T-helper 2 cell treated with Interferon-gamma antibody and Interleukin-4, amounts not matched to agents 100 ng/mL and 5 ng/mL, for 36 hours (primary cell): ENCODE results near the gene ABCC5. TPM values are rescaled to one million over a fixed set of nuclear protein-coding genes. Genes with fewer than 3 reads are reported as not detected.

ENCODE experiments used
- intact Hi-C: fragments of 100-400 bp; cut with micrococcal nuclease; formaldehyde crosslinking; loops from one replicate; pipeline ENCODE4 v1.15.1; 2023
- total RNA-seq: library from RNA; stranded (reverse); gene quantifications from 2 replicates; pipeline ENCODE4 v1.2.3, GENCODE V29; 2022

Gene ABCC5
- total RNA-seq, 1 donor from 2014 or later, result 19.1 TPM

DNA sequence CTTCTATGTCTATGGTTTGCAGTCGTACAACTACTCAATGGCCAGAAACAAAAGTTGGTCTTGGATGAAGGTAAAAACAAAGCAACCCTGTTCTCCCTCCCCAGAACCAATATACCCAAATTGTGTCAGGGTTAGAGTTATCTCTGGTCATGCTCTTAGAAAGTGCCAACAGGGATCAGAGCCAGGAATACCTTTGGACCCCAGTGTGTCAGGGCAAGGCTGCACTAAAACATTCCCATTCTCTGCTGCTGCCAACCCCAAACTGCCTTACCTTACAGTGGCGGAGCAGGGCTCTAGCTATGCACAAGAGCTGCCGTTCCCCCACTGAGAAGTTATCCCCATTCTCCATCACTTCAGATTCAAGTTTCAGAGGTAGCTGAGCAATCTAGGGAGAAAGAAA, 90.6 kb downstream of the ABCC5 start:
- intact Hi-C loops, result no loop called here

DNA sequence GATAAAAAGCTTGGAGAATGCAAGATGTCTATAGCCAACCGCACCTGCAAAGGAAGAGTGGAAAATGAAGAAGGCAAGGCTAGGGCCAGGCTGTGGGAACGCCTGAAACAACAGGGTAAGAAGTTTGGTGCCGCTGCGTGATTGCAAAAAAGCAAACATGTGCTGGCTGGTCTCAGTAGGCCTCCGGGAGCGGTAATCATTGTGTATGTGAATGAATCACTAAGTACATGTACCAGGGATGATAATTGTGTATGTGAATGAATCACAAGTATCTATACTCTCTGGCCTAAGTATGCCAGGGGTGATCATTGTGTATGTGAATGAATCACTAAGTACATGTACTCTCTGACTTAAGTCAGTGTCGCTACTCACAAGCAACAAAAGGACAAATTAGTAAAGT, 92.7 kb downstream of the ABCC5 start:
- intact Hi-C loops, result no loop called here

DNA sequence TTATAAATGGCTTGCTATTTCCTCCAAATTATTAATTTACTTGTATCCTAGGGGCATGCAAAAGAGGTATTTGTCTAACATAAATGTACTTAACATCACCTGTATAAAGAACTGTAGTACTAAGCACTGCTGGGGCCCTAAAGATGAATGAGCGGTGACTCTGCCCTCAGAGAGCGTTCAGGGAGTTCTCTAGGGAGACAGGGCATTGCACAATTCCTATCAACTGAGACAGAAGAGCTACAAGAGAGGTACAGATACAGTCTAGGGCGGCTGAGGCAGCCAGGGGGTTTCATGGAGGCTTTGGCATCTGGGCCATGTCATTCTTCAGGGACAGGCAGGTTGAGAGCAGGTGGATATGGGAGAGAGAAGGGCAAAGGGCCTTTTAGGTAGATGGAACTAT, 93.1 kb downstream of the ABCC5 start:
- intact Hi-C loops, result no loop called here

DNA sequence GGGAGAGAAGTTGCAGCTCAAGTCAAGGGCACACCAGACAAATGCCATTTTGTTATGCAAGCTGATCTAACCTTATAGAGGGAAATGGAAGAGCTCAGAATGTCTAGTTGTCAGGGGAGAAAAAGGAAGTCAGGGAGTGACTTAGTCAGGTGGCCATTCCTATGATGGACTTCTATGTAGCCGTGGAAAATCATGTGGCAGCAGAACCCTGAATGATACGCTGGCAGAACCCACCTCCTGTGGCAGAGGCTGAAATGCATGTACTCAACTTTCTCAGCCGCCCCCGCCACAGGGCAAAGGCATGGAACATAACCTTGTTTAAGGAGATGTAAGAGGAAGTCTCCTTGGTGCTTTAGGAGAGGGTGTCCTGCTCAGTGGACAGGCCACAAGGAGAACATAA, 95.3 kb downstream of the ABCC5 start:
- intact Hi-C loops, result no loop called here

DNA sequence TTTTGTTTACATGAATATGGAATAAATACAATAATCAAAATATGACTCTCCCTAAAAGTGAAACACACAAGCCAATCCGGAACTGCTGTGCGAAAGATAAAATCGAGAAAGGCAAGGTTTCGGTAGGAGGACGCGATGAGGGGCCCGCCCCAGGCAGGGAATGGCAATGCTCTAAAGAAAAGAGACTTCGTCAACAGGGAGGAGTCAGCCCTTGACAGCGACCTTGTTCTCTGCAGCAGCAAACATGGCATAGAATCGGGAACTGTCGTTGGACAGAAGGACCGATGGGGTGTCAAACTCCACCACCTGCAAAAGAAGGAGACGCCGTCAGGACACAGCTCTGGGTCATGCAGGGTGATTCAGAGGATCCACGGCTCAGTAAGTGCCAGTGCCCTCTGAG, 96.6 kb downstream of the ABCC5 start:
- intact Hi-C loops, result no loop called here

DNA sequence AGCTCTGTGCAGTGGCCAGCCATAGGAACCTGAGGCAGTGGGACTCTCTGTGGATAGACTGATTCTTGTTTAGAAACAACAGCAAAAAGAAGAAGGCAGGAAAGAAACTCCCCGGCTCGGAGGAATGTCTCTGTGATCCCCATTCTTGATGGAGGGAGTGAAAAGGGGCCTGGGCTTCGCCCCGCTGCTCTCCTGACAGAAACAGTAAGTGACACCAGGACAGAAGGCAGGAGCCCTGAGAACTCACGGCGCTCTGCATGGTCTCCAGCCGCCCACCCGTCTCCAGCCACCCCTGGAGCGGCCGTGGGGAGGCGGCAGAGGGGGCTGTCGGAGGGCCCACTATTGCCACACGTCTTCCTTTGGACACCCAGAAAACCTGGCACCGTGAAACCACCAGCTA, 97.3 kb downstream of the ABCC5 start:
- intact Hi-C loops, result no loop called here

DNA sequence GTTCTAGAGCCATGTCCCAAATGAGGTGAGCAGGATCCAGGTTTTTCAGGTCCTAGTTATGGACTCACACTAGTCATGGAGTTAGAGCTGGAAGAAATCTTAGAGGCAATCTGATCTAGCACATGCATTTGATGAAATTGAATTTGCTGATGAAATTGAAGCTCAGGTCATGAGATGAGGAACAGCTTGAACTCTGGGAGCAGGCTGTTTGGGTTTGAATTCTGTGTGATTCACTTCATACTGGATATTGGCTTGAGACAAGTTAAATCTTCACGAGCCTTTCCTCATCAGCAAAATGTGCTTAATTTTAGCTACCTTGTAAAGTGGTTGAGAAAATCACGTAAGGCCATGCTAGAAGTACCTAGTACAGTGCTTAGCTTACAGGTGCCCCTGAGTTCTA, 99.5 kb downstream of the ABCC5 start:
- intact Hi-C loops, result no loop called here

DNA sequence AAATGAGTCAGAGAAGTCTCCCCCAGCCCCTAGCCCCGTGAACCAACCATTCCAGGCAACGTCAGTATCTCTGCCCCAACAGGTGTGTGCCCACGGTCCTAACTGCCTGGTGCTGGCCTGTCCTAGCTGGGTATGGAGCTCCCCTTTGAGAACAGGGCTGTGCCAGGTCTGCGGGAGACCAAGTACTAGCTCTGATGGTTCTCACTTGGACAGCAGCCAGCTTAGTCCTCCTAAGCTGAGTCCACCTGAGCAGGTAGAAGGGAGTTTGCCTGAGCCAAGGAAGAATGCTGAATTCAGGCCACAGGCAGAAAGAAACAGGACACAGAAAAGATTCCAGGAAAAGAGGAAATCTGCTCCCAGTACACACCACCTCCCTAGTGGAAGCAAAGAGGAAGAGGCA, 99.9 kb downstream of the ABCC5 start:
- intact Hi-C loops, result no loop called here

DNA sequence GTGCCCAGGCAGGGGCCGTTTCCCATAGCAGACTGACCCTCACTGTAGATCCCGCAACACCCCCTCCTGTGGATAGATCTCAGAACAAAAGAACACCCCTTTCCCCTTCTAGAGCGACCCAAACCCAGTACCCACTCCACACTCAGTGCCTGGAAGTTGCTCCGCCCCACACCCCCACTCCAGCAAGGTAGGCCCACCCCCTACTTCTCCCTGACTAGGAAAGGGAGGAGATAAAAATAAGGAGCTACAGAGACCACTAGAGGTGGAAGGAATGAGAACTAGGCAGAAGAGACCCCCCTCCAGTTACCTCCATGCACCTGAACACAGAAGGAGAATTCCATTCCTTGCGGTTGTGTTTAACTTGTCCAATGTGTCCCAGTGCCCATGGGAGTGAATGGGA, 102.8 kb downstream of the ABCC5 start:
- intact Hi-C loops, result no loop called here

DNA sequence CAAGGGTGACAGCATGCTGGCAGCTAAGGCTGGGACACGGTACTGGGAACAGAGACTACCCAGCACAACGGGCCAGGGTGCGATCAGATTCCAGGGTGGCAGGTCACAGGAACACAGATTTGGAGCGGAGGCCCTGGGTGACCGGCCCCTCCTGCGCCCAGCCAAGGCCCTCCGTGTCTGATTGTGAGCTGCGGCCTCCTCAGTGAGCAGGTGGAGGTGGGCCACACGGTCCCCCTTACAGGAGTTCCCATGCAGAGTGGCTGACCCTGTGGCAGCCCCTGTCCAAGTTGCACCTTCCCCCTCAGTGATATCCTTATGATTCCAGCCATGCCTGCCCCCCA, 104.1 kb downstream of the ABCC5 start:
- intact Hi-C loops, result no loop called here

DNA sequence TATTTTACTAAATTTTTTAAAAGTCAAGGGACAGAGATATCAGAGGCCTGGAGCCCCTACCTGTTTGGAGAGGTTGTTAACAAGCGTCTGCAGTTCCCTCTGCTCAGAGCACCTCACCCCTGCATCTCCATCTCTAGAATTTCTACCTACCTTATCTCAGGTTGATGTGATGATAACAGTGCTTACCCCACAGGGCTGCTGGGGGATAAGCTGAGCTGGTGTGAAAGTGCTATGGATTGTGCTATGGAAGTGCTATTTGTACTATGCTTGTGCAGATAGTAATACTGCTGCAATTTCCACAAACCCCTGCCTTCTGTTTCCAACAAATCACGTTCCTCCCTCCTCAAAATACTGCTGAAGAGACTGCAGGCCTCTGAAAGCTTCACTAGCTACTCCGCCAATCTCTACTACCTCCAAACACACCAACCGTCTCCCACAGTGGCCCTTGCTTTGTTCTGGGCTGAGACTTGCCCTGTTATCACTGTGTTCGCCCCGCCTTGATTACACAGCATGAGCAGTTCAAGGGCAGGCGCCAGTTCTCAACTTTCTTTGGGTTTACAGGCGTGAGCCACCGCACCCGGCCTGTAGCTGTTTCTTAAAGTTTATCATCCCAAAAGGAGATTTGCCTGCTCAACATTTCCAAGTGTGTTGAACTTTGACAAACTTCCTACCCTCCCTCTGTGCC, 104.6 kb downstream of the ABCC5 start:
- intact Hi-C loops, result no loop called here

DNA sequence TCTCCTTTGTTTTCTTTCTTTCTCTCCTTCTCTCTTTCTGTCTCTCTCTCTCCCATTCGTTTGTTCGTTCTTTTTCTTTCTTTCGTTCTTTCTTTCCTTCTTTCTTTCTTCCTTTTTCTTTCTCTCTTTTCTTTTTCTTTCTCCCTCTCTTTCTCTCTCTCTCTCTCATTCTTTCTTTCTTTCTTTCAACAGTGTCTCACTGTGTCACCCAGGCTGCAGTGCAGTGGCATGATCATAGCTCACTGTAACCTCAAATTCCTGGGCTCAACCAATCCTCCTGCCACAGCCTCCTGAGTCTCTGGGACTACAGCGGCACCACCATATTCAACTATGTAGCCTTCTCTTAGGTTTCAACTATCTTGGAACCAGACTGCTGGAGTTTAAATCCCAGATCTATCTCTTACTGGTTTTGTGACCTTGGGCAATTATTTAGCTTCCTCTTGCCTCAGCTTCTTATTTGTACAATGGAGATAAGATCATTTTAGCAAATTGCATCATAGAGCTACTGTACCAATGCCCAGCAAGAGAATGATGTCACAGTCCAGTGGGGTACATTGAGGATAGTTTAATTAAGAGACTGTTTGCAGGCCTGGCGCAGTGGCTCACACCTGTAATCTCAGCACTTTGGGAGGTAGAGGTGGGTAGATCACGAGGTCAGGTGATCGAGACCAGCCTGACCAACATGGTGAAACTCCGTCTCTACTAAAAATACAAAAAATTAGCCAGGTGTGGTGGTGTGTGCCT, 105.7 kb downstream of the ABCC5 start:
- intact Hi-C loops, result no loop called here

DNA sequence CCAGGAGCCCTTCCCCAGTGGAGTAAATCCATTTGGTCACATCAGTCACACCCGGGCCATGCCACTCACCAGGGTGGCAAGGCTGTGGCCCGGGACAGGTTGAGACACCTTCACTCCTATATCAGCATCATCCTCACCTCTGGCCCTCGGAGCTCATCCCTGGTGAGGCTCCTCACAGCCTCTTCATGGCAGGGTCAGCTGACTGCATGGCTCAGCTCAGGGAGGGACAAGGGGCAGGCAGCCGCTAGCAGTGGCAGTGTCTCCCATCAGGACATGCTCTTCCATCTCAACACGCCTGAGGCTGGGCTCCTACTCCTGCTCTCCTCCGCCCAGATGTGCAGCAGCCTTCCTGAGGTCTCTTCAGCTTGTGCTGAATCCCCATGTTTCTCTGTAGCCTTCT, 106.6 kb downstream of the ABCC5 start:
- intact Hi-C loops, result no loop called here

DNA sequence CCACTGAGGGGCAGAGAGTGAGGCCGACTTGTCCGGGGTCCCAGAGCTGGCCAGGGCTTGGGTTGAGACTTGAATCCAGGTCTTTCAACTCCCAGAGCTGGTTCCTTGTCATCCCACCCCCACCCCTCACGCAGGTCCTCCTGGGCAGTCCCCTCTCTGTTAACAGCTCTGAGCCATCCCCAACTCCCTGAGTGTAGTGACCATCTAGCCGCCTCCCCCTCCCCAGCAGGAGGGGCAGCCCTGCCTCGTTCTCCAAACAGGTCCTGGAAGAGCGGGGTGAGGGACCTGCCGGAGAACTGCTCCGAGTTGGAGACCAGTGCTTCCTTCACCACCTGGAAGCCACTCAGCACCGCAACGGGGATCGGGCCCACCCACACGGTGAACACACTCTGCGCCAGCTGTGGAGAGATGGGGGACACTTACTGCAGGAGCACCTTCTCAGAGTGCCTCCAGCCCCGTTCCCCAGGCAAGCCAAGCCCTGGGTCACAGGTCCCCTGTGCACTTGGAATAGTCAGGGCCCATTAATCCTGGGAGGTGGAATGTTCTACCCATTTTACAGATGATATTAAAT, 108.6 kb downstream of the ABCC5 start:
- intact Hi-C loops, result no loop called here

DNA sequence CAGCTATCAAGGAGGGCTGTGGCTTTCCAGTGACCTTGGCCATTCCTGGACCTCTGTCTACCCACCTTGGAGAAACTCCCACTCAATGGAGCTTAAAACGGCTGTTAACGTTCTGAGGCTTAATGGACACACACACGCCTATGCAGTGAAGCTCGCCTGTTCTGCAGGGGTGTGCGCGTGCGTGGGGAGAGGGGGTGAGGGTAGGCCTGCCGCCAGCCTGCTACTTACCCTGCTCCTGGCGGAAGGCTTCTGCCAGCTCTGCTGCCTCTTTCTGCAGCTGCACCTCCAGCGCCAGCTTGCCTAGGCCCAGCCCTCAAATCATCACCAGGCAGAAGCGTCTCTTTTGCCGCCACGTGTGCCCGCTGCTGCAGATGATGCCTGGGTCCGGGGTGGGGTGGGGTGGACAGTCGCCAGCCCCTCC, 109.8 kb downstream of the ABCC5 start:
- intact Hi-C loops, result no loop called here

DNA sequence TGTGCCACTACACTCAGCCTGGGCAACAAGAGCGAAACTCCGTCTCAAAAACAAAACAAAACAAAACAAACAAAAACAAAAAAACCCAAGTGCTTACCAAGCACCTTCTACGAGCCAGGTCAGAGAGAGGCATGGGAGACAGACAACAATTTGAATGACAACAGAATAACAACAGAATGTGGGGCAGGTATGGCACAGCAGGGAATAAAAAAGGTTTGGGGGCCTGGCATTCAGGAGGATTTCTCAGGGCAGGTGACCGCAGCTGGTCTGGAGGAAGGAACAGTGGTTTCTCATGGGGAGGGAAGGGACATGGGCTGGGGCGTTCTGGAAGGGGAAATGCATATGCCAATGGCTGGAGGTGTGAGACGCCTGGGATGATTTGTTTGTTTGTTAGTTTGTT, 110.5 kb downstream of the ABCC5 start:
- intact Hi-C loops, result no loop called here

DNA sequence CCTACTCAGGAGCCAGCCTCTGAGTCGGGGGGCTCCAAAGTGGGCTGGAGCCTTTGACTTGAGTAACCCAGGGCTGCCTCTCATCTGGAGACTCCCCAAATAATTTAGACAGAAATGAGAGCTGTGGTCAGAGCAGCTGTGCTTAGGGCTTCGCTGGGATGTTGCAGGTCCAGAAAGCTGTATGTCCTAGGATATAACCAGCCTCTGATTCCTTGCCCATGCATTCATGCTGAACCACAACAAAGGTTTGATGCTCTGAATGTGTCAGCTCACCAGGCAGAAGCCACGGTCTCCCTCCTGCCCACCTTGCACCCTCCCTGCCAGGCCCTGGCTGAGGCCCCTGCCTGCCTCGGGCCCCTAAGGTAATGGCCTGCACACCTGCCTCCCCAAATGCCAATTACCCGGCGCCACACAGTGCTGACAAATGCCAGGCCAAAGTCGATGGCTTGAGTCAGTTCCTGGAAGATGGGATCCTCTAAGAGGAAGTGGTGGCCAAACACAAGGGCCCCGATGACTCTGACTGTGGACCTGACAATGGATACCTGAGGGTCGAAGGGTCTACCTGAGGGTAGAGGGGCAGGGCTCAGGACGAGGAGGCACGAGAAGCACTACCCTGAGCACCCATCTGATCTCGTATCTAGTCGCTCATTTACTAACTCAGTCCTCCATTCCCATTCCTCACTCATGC, 111.3 kb downstream of the ABCC5 start:
- intact Hi-C loops, result no loop called here

DNA sequence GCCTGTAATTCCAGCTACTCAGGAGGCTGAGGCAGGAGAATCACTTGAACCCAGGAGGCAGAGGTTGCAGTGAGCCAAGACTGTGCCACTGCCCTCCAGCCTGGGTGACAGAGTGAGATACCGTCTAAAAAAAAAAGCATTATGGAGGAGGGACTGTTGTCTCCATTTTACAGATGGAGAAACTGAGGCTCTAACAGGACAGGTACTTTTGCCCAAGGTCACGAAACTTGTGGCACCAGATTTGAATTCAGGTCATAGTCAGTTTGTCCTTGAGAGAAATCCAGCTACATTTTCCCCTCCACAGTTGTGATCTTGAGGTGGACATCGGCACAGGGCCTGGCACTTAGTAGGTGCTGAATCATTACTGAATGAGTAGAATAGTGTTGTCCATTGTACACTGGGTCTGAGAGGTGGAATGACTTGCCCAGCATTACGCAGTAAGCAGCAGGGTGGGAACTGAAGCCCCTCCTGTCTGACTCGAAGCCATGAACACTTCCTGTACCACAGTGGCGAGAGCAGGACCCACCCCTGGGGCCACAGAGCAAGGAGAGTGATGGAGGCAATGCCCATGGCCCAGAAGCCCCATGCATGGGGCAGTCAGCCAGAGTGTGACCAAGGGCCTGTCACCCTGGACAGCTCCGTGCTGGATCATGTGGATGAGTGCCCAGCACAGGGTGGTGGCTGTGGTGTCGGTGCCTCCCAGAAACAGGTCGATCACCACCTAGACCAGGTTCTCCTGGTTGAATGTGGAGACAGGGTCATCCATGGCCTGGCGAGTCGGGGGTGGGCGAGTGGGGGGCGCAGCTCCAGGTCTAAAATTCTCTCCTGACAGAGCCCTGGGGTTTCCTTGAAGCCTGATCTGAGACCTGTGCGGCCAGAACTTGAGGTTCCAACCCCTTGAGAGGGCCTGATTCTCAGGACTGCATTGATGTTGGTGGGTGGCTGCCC, 112.6 kb downstream of the ABCC5 start:
- intact Hi-C loops, result no loop called here

DNA sequence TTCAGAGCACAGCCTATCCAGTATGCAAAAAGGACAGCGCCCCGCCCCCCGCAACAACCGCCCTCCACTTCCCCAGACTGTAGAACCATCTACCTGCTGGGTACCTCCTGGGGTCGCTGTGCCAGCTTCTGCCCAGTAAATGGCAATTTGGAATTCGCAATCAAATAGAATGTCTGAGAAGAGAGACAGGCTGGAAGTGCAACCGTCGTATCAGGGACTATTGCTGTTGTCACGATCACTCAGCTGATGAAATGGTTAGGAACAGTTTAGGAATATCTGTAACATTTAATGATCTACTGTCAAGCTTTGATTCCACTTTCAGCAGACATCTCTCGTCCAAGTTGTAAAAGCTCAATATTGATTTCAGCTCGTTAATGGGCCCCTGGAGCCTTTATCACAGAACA, 119.7 kb downstream of the ABCC5 start:
- intact Hi-C loops, result loop anchor here (5.0 kb wide), 2 partner anchors 234 to 644 kb away; no protein-coding TSS in a partner anchor

DNA sequence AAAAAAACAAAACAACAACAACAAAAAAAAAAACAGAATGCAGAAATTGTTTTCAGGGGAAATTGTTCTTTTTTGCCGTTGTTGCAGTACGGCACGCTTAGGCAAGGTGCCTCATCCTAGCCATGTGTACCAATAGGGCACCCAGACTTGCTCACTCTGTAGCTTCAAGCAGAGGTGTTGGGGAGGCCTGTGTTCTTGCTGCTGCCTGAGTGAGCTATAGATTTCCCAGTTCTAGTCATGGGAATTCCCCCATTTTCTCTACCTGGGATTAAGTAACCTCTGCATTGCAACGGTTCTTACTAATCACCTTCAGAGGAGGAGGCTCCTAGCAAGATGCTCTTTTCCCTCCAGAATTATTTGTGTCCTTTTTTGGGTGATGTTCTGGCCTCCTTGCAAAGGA, 120.1 kb downstream of the ABCC5 start:
- intact Hi-C loops, result loop anchor here (5.0 kb wide), 2 partner anchors 235 to 645 kb away; no protein-coding TSS in a partner anchor

DNA sequence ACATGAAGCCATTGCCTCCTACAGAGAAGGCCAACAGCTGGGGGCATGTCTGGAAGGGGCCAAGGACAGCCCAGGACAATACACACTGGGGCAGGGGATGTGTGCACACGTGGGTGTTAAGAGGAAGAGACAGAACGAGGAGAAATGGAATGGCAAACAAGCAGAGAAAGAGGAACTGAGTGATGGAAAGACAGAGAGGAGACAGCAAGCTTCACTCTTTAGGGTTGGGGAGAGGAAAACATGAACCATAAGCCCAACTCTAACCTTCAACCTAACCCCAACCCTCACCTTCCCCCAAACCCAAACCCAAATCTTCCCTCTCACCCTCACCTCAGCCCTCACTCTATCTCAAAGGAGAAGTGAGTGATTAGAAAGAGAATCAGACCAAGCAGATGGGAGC, 121.1 kb downstream of the ABCC5 start:
- intact Hi-C loops, result loop anchor here (5.0 kb wide), 2 partner anchors 236 to 646 kb away; no protein-coding TSS in a partner anchor
